ENCODE data around the gene ETV7. TPM values are rescaled to one million over a fixed set of nuclear protein-coding genes. Genes with fewer than 3 reads are reported as not detected.
"Not testable (repeated sequence)": the region's sequence is repeated elsewhere in the genome, so short reads cannot be mapped to it uniquely, and the experiment has no call there.

Gene ETV7
- polyA plus RNA-seq (ENCODE audit: insufficient read length in 3 of 3) = under 1 TPM in 2 of 3 donors, not detected in 1; 0.10 to 0.44 TPM
- long read RNA-seq, donor 1 = 0 reads
- long read RNA-seq, donor 2 = 0 reads
- long read RNA-seq, donor 3 = 0 reads
- long read RNA-seq, donor 4 = 0 reads
- long read RNA-seq, donor 5 = 0 reads
- long read RNA-seq, donor 6 = 0 reads
- long read RNA-seq, donor 7 = 0 reads
- long read RNA-seq, donor 8 = 0 reads
- long read RNA-seq, donor 9 = 0 reads
- long read RNA-seq, donor 10 = 0 reads
- long read RNA-seq, donor 11 = 0 reads
- long read RNA-seq, donor 12 = 0 reads
- long read RNA-seq, donor 13 = 0 reads
- long read RNA-seq, donor 14 = 0 reads
- long read RNA-seq, donor 15 = 0 reads
- long read RNA-seq, donor 16 = 0 reads

GRCh38 chr6:36387440-36388303, at the start of gene ETV7:
TSS of gene ETV7 (minus strand) at chr6:36387669. CDS start at chr6:36387541, 128 bp downstream.
- peak in 3 of 11 donors; percentile 2 to 23 (median 18) for DNase-seq (ENCODE audit: extremely low read depth in 1 of 11, low read depth in 9 of 11, low spot score in 4 of 11)

GRCh38 chr6:36436466-36436865, 49.0 kb upstream of the ETV7 start:
- DNase-seq (ENCODE audit: extremely low read depth in 1 of 11, low read depth in 9 of 11, low spot score in 4 of 11) = no peak

GRCh38 chr6:36432151-36432671, 44.7 kb upstream of the ETV7 start:
- no peak for DNase-seq (ENCODE audit: extremely low read depth in 1 of 11, low read depth in 9 of 11, low spot score in 4 of 11)

- no peak for DNase-seq (ENCODE audit: extremely low read depth in 1 of 11, low read depth in 9 of 11, low spot score in 4 of 11)
Measured at GRCh38 chr6:36431197-36431596, 43.7 kb upstream of the ETV7 start.

GRCh38 chr6:36430351-36430750, 42.9 kb upstream of the ETV7 start:
- no peak for DNase-seq (ENCODE audit: extremely low read depth in 1 of 11, low read depth in 9 of 11, low spot score in 4 of 11)

- DNase-seq (ENCODE audit: extremely low read depth in 1 of 11, low read depth in 9 of 11, low spot score in 4 of 11) = no peak
Measured at GRCh38 chr6:36428911-36429310, 41.4 kb upstream of the ETV7 start.

- no peak for DNase-seq (ENCODE audit: extremely low read depth in 1 of 11, low read depth in 9 of 11, low spot score in 4 of 11)
Measured at GRCh38 chr6:36426622-36427021, 39.2 kb upstream of the ETV7 start.

GRCh38 chr6:36423101-36423824, 35.8 kb upstream of the ETV7 start:
- peak; percentile 88 to 99 (median 97) for DNase-seq (ENCODE audit: extremely low read depth in 1 of 11, low read depth in 9 of 11, low spot score in 4 of 11)

GRCh38 chr6:36422714-36423100, 35.2 kb upstream of the ETV7 start:
- no peak for DNase-seq (ENCODE audit: extremely low read depth in 1 of 11, low read depth in 9 of 11, low spot score in 4 of 11)

- no peak for DNase-seq (ENCODE audit: extremely low read depth in 1 of 11, low read depth in 9 of 11, low spot score in 4 of 11)
Measured at GRCh38 chr6:36419310-36419709, 31.8 kb upstream of the ETV7 start.

- no peak for DNase-seq (ENCODE audit: extremely low read depth in 1 of 11, low read depth in 9 of 11, low spot score in 4 of 11)
Measured at GRCh38 chr6:36418558-36418957, 31.1 kb upstream of the ETV7 start.

- DNase-seq (ENCODE audit: extremely low read depth in 1 of 11, low read depth in 9 of 11, low spot score in 4 of 11) = no peak
Measured at GRCh38 chr6:36414481-36414880, 27.0 kb upstream of the ETV7 start.

GRCh38 chr6:36413489-36414480, 26.3 kb upstream of the ETV7 start:
- DNase-seq (ENCODE audit: extremely low read depth in 1 of 11, low read depth in 9 of 11, low spot score in 4 of 11) = no peak

GRCh38 chr6:36409718-36410117, 22.2 kb upstream of the ETV7 start:
- DNase-seq (ENCODE audit: extremely low read depth in 1 of 11, low read depth in 9 of 11, low spot score in 4 of 11) = not testable (repeated sequence)

GRCh38 chr6:36404164-36404563, 16.7 kb upstream of the ETV7 start:
- no peak for DNase-seq (ENCODE audit: extremely low read depth in 1 of 11, low read depth in 9 of 11, low spot score in 4 of 11)

- DNase-seq (ENCODE audit: extremely low read depth in 1 of 11, low read depth in 9 of 11, low spot score in 4 of 11) = no peak
Measured at GRCh38 chr6:36402481-36402880, 15.0 kb upstream of the ETV7 start.

GRCh38 chr6:36399970-36400369, 12.5 kb upstream of the ETV7 start:
- no peak for DNase-seq (ENCODE audit: extremely low read depth in 1 of 11, low read depth in 9 of 11, low spot score in 4 of 11)

- no peak for DNase-seq (ENCODE audit: extremely low read depth in 1 of 11, low read depth in 9 of 11, low spot score in 4 of 11)
Measured at GRCh38 chr6:36392621-36393020, 5.2 kb upstream of the ETV7 start.
